ENCODE data around the gene PARD3. TPM values are rescaled to one million over a fixed set of nuclear protein-coding genes. Genes with fewer than 3 reads are reported as not detected.

PARD3 gene
- total RNA-seq, 4 donors from 2014 or later, result 150 to 172 (median 165) TPM

DNA sequence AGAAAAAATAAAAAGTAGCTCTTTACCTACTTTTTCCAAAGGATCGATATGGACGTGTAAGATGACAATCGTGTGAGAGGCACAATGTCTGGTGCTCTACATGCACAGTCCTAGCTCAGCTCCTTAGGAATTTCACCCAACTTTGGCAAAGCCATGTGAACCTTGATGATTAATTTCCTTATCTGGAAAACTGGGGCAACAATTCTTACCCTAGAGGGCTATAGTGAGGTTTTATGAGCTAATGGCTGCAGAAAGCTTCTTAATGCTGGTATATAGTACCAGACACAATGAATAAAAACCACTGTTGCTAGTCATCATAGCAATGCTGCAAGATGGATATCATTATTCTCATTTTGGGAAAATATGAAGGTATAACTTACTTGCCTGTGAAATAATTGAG, 202.7 kb downstream of the PARD3 start:
- H3K4me3 ChIP-seq (ENCODE audit: low read depth, poor library complexity, severe bottlenecking), result no peak overlapping the region
- 81 to 85% methylated on average over 3 of the region's 3 CpGs for WGBS, 2 donors
- TF ChIP-seq POLR2A (IDR thresholded peaks at IDR 0.05) (no peak), CTCF (IDR thresholded peaks at IDR 0.05) (no peak)
- no peak for DNase-seq (ENCODE audit: low spot score in 2 of 2)
- intact Hi-C loops (cut with DNase I; ENCODE audit: low total_unique reads), result no loop called here

- intact Hi-C loops (cut with DNase I; ENCODE audit: low total_unique reads), result no loop called here
- no peak for DNase-seq (ENCODE audit: low spot score in 2 of 2)
- WGBS, 2 donors, result 89 to 91% methylated on average over 9 of the region's 9 CpGs
- no peak for TF ChIP-seq CTCF (IDR thresholded peaks at IDR 0.05)
- no peak for TF ChIP-seq POLR2A (IDR thresholded peaks at IDR 0.05)
- no peak overlapping the region for H3K4me3 ChIP-seq (ENCODE audit: low read depth, poor library complexity, severe bottlenecking)
Measured at GRCh38 chr10:34609287-34609940, 205.7 kb downstream of the PARD3 start.

- 58 to 72% methylated on average over 3 of the region's 3 CpGs for WGBS, 2 donors
- intact Hi-C loops (cut with DNase I; ENCODE audit: low total_unique reads), result no loop called here
- no peak overlapping the region for H3K4me3 ChIP-seq (ENCODE audit: low read depth, poor library complexity, severe bottlenecking)
- no peak for TF ChIP-seq CTCF (IDR thresholded peaks at IDR 0.05)
- TF ChIP-seq POLR2A (IDR thresholded peaks at IDR 0.05), result no peak
- DNase-seq (ENCODE audit: low spot score in 2 of 2), result no peak
Measured at GRCh38 chr10:34607894-34608293, 207.2 kb downstream of the PARD3 start.

DNA sequence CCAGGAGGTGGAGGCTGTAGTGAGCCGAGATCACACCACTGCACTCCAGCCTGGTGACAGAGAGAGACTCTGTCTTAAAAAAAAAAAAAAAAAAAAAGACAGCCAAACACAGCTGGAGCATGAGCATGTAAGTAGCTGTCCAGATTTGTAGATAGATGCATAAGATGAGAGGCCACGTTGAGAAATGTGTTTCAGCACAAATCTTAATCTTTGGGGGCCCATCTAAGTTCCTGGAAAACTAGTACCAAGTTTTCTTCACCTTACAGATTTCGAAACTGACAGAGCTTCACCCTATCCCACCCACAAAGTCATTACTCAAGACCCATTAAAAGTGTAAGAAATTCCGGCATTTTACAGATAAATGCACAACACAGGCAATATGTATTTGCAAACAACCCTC, 208.2 kb downstream of the PARD3 start:
- no peak for DNase-seq (ENCODE audit: low spot score in 2 of 2)
- H3K4me3 ChIP-seq (ENCODE audit: low read depth, poor library complexity, severe bottlenecking), result no peak overlapping the region
- 63 to 72% methylated on average over 4 of the region's 4 CpGs for WGBS, 2 donors
- TF ChIP-seq CTCF (IDR thresholded peaks at IDR 0.05), result no peak
- no peak for TF ChIP-seq POLR2A (IDR thresholded peaks at IDR 0.05)
- intact Hi-C loops (cut with DNase I; ENCODE audit: low total_unique reads), result no loop called here

DNA sequence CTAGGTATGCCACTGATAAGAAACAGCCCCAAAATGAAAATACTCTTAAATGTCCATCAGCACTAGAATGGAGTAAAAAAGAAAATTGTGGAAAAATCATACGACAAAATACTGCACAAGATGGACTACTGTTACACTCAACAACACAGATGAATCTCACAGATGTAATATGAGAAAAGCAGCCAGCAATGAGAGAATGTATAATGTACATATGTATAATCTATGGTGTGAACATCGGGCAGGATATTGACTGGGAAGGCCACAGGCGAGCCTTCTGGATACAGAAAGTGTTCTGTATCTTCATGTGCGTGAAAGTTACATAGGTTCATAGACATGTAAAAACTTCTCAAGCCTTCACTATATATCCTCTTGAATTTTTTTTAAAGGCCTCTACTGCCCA, 212.6 kb downstream of the PARD3 start:
- 96 to 97% methylated on average over 4 of the region's 4 CpGs for WGBS, 2 donors
- TF ChIP-seq CTCF (IDR thresholded peaks at IDR 0.05) (no peak), POLR2A (IDR thresholded peaks at IDR 0.05) (no peak)
- intact Hi-C loops (cut with DNase I; ENCODE audit: low total_unique reads), result no loop called here
- DNase-seq (ENCODE audit: low spot score in 2 of 2), result no peak
- H3K4me3 ChIP-seq (ENCODE audit: low read depth, poor library complexity, severe bottlenecking), result no peak overlapping the region

- intact Hi-C loops (cut with DNase I; ENCODE audit: low total_unique reads), result no loop called here
- WGBS, 2 donors, result 93 to 94% methylated on average over 4 of the region's 4 CpGs
- DNase-seq (ENCODE audit: low spot score in 2 of 2), result no peak
- H3K4me3 ChIP-seq (ENCODE audit: low read depth, poor library complexity, severe bottlenecking), result no peak overlapping the region
- no peak for TF ChIP-seq CTCF (IDR thresholded peaks at IDR 0.05)
- no peak for TF ChIP-seq POLR2A (IDR thresholded peaks at IDR 0.05)
Measured at GRCh38 chr10:34601691-34602090, 213.4 kb downstream of the PARD3 start.
